Neural progenitor cell (in vitro differentiated cells): Measurements from ENCODE around the gene IDNK. TPM values are rescaled to one million over a fixed set of nuclear protein-coding genes. Genes with fewer than 3 reads are reported as not detected.

Source experiments
- DNase-seq: peaks from one replicate; pipeline ENCODE4 v3.0.0-alpha.2; 2016; ENCODE audit warnings: low spot score
- H2AFZ ChIP-seq: fragments of 200-600 bp; sonication (generic); replicated peaks from 2 replicates; pipeline ENCODE4 v1.6.1; 2016; ENCODE audit warnings: antibody characterized with exemption
- H3F3A ChIP-seq: fragments of 200-600 bp; sonication (generic); 2 replicates; pipeline ENCODE4 v1.6.1; 2016; ENCODE audit warnings: antibody characterized with exemption, low read depth
- H3K27ac ChIP-seq: fragments of 200-600 bp; sonication (generic); 2 replicates; pipeline ENCODE4 v1.5.1; 2016; ENCODE audit warnings: mild to moderate bottlenecking
- H3K27me3 ChIP-seq: fragments of 200-600 bp; sonication (generic); 2 replicates; pipeline ENCODE4 v1.6.1; 2016; ENCODE audit warnings: mild to moderate bottlenecking, moderate library complexity
- H3K36me3 ChIP-seq: fragments of 200-600 bp; sonication (generic); 2 replicates; pipeline ENCODE4 v1.5.1; 2016
- H3K4me1 ChIP-seq: fragments of 200-600 bp; sonication (generic); 2 replicates; pipeline ENCODE4 v1.6.1; 2016; ENCODE audit warnings: mixed run types
- H3K4me2 ChIP-seq: fragments of 200-600 bp; sonication (generic); 2 replicates; pipeline ENCODE4 v1.6.1; 2016
- H3K4me3 ChIP-seq: fragments of 200-600 bp; sonication (generic); 2 replicates; pipeline ENCODE4 v1.5.1; 2016
- H3K79me2 ChIP-seq: fragments of 200-600 bp; sonication (generic); 2 replicates; pipeline ENCODE4 v1.6.1; 2016; ENCODE audit warnings: low read depth
- H3K9ac ChIP-seq: fragments of 200-600 bp; sonication (generic); 2 replicates; pipeline ENCODE4 v1.6.1; 2016
- H3K9me3 ChIP-seq: fragments of 200-600 bp; sonication (generic); 2 replicates; pipeline ENCODE4 v1.5.1; 2016; ENCODE audit warnings: low read depth
- H4K20me1 ChIP-seq: fragments of 200-600 bp; sonication (generic); 2 replicates; pipeline ENCODE4 v1.6.1; 2016; ENCODE audit warnings: low read depth
- H3K27ac Mint-ChIP-seq: 3 replicates; pipeline ENCODE4 v1.8.0; 2021; ENCODE audit warnings: mixed read lengths
- H3K27me3 Mint-ChIP-seq: 2 replicates; pipeline ENCODE4 v1.8.0; 2022; ENCODE audit warnings: low read depth, mild to moderate bottlenecking, inconsistent platforms, moderate library complexity, mixed read lengths; ENCODE audit not compliant: insufficient read depth
- H3K36me3 Mint-ChIP-seq: 3 replicates; pipeline ENCODE4 v1.8.0; 2021; ENCODE audit warnings: mixed read lengths
- H3K4me1 Mint-ChIP-seq: 3 replicates; pipeline ENCODE4 v1.8.0; 2021; ENCODE audit warnings: mixed read lengths
- H3K4me3 Mint-ChIP-seq: 3 replicates; pipeline ENCODE4 v1.8.0; 2021; ENCODE audit warnings: mild to moderate bottlenecking, moderate library complexity, mixed read lengths
- H3K9me3 Mint-ChIP-seq: 3 replicates; pipeline ENCODE4 v1.8.0; 2020; ENCODE audit warnings: mixed read lengths
- EZH2 ChIP-seq: fragments of 200-600 bp; sonication (generic); IDR thresholded peaks from 2 replicates; pipeline ENCODE4 v1.6.1; 2017; ENCODE audit warnings: antibody characterized with exemption, mild to moderate bottlenecking, moderate library complexity
- EZH2phosphoT487 ChIP-seq: fragments of 200-600 bp; sonication (generic); IDR thresholded peaks from 2 replicates; pipeline ENCODE4 v1.6.1; 2017; ENCODE audit warnings: antibody characterized with exemption
- total RNA-seq: library from RNA; depleted of rRNA; stranded (reverse); fragments of >200 nt; gene quantifications from 2 replicates; pipeline ENCODE4 v1.2.3, GENCODE V29; 2015; ENCODE audit warnings: low replicate concordance
- TF ChIP-seq, protein P1 (sequence below): fragments of 200-600 bp; sonication (generic); IDR thresholded peaks from 2 replicates; pipeline ENCODE4 v1.5.1; 2017; ENCODE audit warnings: antibody characterized with exemption, mild to moderate bottlenecking

The IDNK gene
- total RNA-seq, 1 donor from 2014 or later: 9.0 TPM

- Histone ChIP-seq H3K9ac (no peak overlapping the region), H3K4me2 (peak overlapping the region; percentile 48), H3K9me3 (no peaks in the 10 kb centered on the region), H3F3A (peaks cover 9% of the 10 kb centered on the region), H3K4me1 (peaks cover 10% of the 10 kb centered on the region), H3K27me3 (no peaks in the 10 kb centered on the region), H3K79me2 (peaks cover 4% of the 10 kb centered on the region), H2AFZ (peak overlapping the region; percentile 59), H4K20me1 (no peaks in the 10 kb centered on the region), H3K36me3 (no peaks in the 10 kb centered on the region), H3K4me3 (no peak overlapping the region), H3K27ac (no peak overlapping the region)
- Mint-ChIP-seq H3K36me3 (peaks cover 5% of the 10 kb centered on the region), H3K4me3 (peak overlapping the region; percentile 31), H3K4me1 (peaks cover 19% of the 10 kb centered on the region), H3K27me3 (no peaks in the 10 kb centered on the region), H3K9me3 (no peaks in the 10 kb centered on the region), H3K27ac (no peak overlapping the region)
- peak; percentile 78 for DNase-seq
- no peak for TF ChIP-seq EZH2
- TF ChIP-seq EZH2phosphoT487: no peak
- TF ChIP-seq, protein P1, sequence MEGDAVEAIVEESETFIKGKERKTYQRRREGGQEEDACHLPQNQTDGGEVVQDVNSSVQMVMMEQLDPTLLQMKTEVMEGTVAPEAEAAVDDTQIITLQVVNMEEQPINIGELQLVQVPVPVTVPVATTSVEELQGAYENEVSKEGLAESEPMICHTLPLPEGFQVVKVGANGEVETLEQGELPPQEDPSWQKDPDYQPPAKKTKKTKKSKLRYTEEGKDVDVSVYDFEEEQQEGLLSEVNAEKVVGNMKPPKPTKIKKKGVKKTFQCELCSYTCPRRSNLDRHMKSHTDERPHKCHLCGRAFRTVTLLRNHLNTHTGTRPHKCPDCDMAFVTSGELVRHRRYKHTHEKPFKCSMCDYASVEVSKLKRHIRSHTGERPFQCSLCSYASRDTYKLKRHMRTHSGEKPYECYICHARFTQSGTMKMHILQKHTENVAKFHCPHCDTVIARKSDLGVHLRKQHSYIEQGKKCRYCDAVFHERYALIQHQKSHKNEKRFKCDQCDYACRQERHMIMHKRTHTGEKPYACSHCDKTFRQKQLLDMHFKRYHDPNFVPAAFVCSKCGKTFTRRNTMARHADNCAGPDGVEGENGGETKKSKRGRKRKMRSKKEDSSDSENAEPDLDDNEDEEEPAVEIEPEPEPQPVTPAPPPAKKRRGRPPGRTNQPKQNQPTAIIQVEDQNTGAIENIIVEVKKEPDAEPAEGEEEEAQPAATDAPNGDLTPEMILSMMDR: peak; percentile 77
These were observed 1.9 kb upstream of the IDNK start for GRCh38 chr9:83620841-83621636.

- peak overlapping the region; percentile 75 for H3K4me2 ChIP-seq
- peak overlapping the region; percentile 81 for H2AFZ ChIP-seq
These were observed 457 bp upstream of the IDNK start for GRCh38 chr9:83622433-83622938.

DNA sequence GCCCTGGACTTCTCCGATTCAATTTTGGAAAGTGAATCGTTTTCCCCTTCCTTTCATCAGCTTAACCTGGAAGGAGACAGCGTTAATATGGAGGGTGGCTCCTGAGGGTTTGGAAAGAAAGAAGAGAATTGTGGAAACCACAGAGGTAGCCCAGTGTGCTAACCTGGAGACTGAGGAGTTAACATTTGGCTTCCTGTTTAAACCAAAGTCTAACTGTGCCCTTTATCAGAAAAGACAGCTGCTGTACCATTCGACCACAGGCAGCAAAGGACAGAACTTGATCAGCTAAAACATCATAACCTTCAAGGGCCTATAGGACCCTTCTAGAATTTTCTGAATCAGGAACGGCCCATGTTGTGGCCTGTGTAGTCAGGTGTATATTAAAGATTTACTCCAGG is 735 bp downstream of the IDNK start:
- Histone ChIP-seq H4K20me1 (no peaks in the 10 kb centered on the region), H3K4me2 (peak overlapping the region; percentile 75), H3K4me1 (peaks cover 10% of the 10 kb centered on the region), H3K79me2 (peaks cover 4% of the 10 kb centered on the region), H3K36me3 (no peaks in the 10 kb centered on the region), H3K27ac (no peak overlapping the region), H2AFZ (peak overlapping the region; percentile 81), H3K9ac (peak overlapping the region; percentile 55), H3K9me3 (no peaks in the 10 kb centered on the region), H3F3A (peaks cover 9% of the 10 kb centered on the region), H3K4me3 (peak overlapping the region; percentile 76), H3K27me3 (no peaks in the 10 kb centered on the region)
- Mint-ChIP-seq H3K4me3 (peak overlapping the region; percentile 93), H3K27me3 (no peaks in the 10 kb centered on the region), H3K4me1 (peaks cover 19% of the 10 kb centered on the region), H3K9me3 (no peaks in the 10 kb centered on the region), H3K36me3 (peaks cover 7% of the 10 kb centered on the region), H3K27ac (no peak overlapping the region)
- DNase-seq: no peak
- TF ChIP-seq, protein P1: no peak
- TF ChIP-seq EZH2phosphoT487 (no peak), EZH2 (no peak)

More at GRCh38 chr9:83622433-83622938, 457 bp upstream of the IDNK start:
- no peak overlapping the region for H3K27ac ChIP-seq
- peaks cover 10% of the 10 kb centered on the region for H3K4me1 ChIP-seq
- H3F3A ChIP-seq: peaks cover 9% of the 10 kb centered on the region
- no peaks in the 10 kb centered on the region for H3K27me3 Mint-ChIP-seq
- peak overlapping the region; percentile 97 for H3K27ac Mint-ChIP-seq
- H3K79me2 ChIP-seq: peaks cover 4% of the 10 kb centered on the region
- no peak overlapping the region for H3K9ac ChIP-seq
- H3K27me3 ChIP-seq: no peaks in the 10 kb centered on the region
- H3K4me3 ChIP-seq: peak overlapping the region; percentile 76
- no peaks in the 10 kb centered on the region for H3K36me3 ChIP-seq
- H3K4me1 Mint-ChIP-seq: peaks cover 19% of the 10 kb centered on the region
- H3K36me3 Mint-ChIP-seq: peaks cover 7% of the 10 kb centered on the region
- no peaks in the 10 kb centered on the region for H4K20me1 ChIP-seq
- peak; percentile 31 for TF ChIP-seq EZH2
- no peak for TF ChIP-seq EZH2phosphoT487
- TF ChIP-seq, protein P1: no peak
- H3K9me3 Mint-ChIP-seq: no peaks in the 10 kb centered on the region
- peak overlapping the region; percentile 93 for H3K4me3 Mint-ChIP-seq
- no peak for DNase-seq
- H3K9me3 ChIP-seq: no peaks in the 10 kb centered on the region
